Mucosa of rectum (tissue), 2 donors: ENCODE data around the gene DRAP1.
"Not testable (repeated sequence)": the region's sequence is repeated elsewhere in the genome, so short reads cannot be mapped to it uniquely, and the experiment has no call there.

ENCODE experiments used
- H3K27ac ChIP-seq, 2 donors: one replicate each; pipeline ENCODE4 v1.7.0; 2013; ENCODE audit warnings: inconsistent platforms in 2 of 2, low read depth in 2 of 2, low read length in 2 of 2
- H3K27me3 ChIP-seq, 2 donors: one replicate each; pipeline ENCODE4 v1.7.0; 2013; ENCODE audit warnings: low read length in 2 of 2; ENCODE audit not compliant: control insufficient read depth in 2 of 2, insufficient read depth in 2 of 2
- H3K36me3 ChIP-seq, 2 donors: one replicate each; pipeline ENCODE4 v1.7.0; 2013; ENCODE audit warnings: low read length in 2 of 2; ENCODE audit not compliant: control insufficient read depth in 2 of 2, insufficient read depth in 2 of 2
- H3K4me1 ChIP-seq, 2 donors: one replicate each; pipeline ENCODE4 v1.7.0; 2013; ENCODE audit warnings: low read length in 2 of 2, mild to moderate bottlenecking in 1 of 2; ENCODE audit not compliant: control insufficient read depth in 2 of 2, insufficient read depth in 2 of 2
- H3K4me3 ChIP-seq, 2 donors: one replicate each; pipeline ENCODE4 v1.7.0; 2013; ENCODE audit warnings: low read length in 2 of 2
- H3K9ac ChIP-seq, 2 donors: one replicate each; pipeline ENCODE4 v1.7.0; 2013; ENCODE audit warnings: low read length in 2 of 2, low read depth in 1 of 2, mild to moderate bottlenecking in 1 of 2
- H3K9me3 ChIP-seq, 2 donors: one replicate each; pipeline ENCODE4 v1.7.0; 2013; ENCODE audit warnings: low read length in 2 of 2; ENCODE audit not compliant: control insufficient read depth in 2 of 2
- donor health status: healthy.
- donor health status: Normal muscosa, but diverticular disease.

The DRAP1 gene

GRCh38 chr11:65886826-65887722 lies 32.2 kb upstream of the DRAP1 start:
- Histone ChIP-seq H3K36me3 (peaks cover 15 to 28% of the 10 kb centered on the region in 2 donors), H3K4me1 (peaks cover 44 to 48% of the 10 kb centered on the region in 2 donors), H3K9me3 (no peaks in the 10 kb centered on the region), H3K27me3 (no peaks in the 10 kb centered on the region), H3K27ac (no peak overlapping the region), H3K4me3 (peak overlapping the region; percentile 85 to 90), H3K9ac (peak overlapping the region; percentile 84 to 85)

- Histone ChIP-seq H3K27ac (peak overlapping the region; percentile 91 to 95), H3K4me1 (peaks cover 47 to 48% of the 10 kb centered on the region in 2 donors), H3K9ac (peak overlapping the region; percentile 84 to 85), H3K27me3 (no peaks in the 10 kb centered on the region), H3K4me3 (peak overlapping the region; percentile 85 to 90), H3K36me3 (peaks cover 9 to 25% of the 10 kb centered on the region in 2 donors), H3K9me3 (no peaks in the 10 kb centered on the region)
These were observed 31.5 kb upstream of the DRAP1 start for GRCh38 chr11:65887723-65888162.

- peak within 1 kb of the TSS; percentile 87 to 94 for H3K9ac ChIP-seq
- no peaks in the 10 kb centered on the region for H3K27me3 ChIP-seq
- peaks cover 9 to 21% of the 10 kb centered on the region in 2 donors for H3K36me3 ChIP-seq
- peak within 1 kb of the TSS; percentile 85 to 90 for H3K4me3 ChIP-seq
- H3K4me1 ChIP-seq, result peaks cover 47 to 48% of the 10 kb centered on the region in 2 donors
- H3K9me3 ChIP-seq, result no peaks in the 10 kb centered on the region
- H3K27ac ChIP-seq, result peak within 1 kb of the TSS; percentile 91 to 95
These were observed 30.9 kb upstream of the DRAP1 start, which contains the start of gene FIBP for GRCh38 chr11:65888163-65888814. FIBP (minus strand) TSS chr11:65888471; CDS start chr11:65888418, 53 bp downstream.

GRCh38 chr11:65890324-65891218 lies 28.7 kb upstream of the DRAP1 start, which contains the start of gene CCDC85B:
CCDC85B (plus strand) TSS chr11:65890673; CDS start chr11:65890784, 111 bp downstream.
- Histone ChIP-seq H3K27ac (peak within 1 kb of the TSS; percentile 91 to 95), H3K9me3 (no peaks in the 10 kb centered on the region), H3K4me1 (peaks cover 43 to 47% of the 10 kb centered on the region in 2 donors), H3K36me3 (peaks cover 4 to 8% of the 10 kb centered on the region in 2 donors), H3K9ac (peak within 1 kb of the TSS; percentile 74 to 81), H3K4me3 (peak within 1 kb of the TSS; percentile 73 to 90), H3K27me3 (no peaks in the 10 kb centered on the region)

GRCh38 chr11:65891219-65892136 lies 27.7 kb upstream of the DRAP1 start:
- peaks cover 43 to 47% of the 10 kb centered on the region in 2 donors for H3K4me1 ChIP-seq
- peak overlapping the region; percentile 91 to 95 for H3K27ac ChIP-seq
- no peaks in the 10 kb centered on the region for H3K27me3 ChIP-seq
- H3K9ac ChIP-seq, result peak overlapping the region; percentile 74 to 81
- H3K4me3 ChIP-seq, result peak overlapping the region; percentile 73 to 75
- H3K9me3 ChIP-seq, result no peaks in the 10 kb centered on the region
- H3K36me3 ChIP-seq, result peaks cover 2% of the 10 kb centered on the region in 2 donors

- H3K9me3 ChIP-seq, H3K27me3 ChIP-seq, H3K36me3 ChIP-seq: not testable (repeated sequence)
- Histone ChIP-seq H3K27ac (peak overlapping the region in 1 of 2 donors; percentile 95), H3K4me3 (peak overlapping the region; percentile 73 to 75), H3K4me1 (peaks cover 43 to 47% of the 10 kb centered on the region in 2 donors), H3K9ac (peak overlapping the region; percentile 6 to 81)
These were observed 27.1 kb upstream of the DRAP1 start for GRCh38 chr11:65892137-65892540.

- H3K9me3 ChIP-seq, result no peaks in the 10 kb centered on the region
- peak overlapping the region in 1 of 2 donors; percentile 24 for H3K27ac ChIP-seq
- no peaks in the 10 kb centered on the region for H3K36me3 ChIP-seq
- H3K27me3 ChIP-seq, result no peaks in the 10 kb centered on the region
- no peak overlapping the region for H3K9ac ChIP-seq
- peaks cover 38 to 41% of the 10 kb centered on the region in 2 donors for H3K4me1 ChIP-seq
- H3K4me3 ChIP-seq, result no peak overlapping the region
These were observed 26.4 kb upstream of the DRAP1 start for GRCh38 chr11:65892661-65893317.

GRCh38 chr11:65894034-65894591 lies 25.1 kb upstream of the DRAP1 start:
- Histone ChIP-seq H3K4me1 (peaks cover 29 to 30% of the 10 kb centered on the region in 2 donors), H3K9ac (peak overlapping the region; percentile 21 to 56), H3K4me3 (peak overlapping the region; percentile 22 to 60)

More at GRCh38 chr11:65894034-65894591, 25.1 kb upstream of the DRAP1 start:
- peaks cover 3 to 5% of the 10 kb centered on the region in 2 donors for H3K27me3 ChIP-seq
- no peaks in the 10 kb centered on the region for H3K36me3 ChIP-seq
- H3K9me3 ChIP-seq, result no peaks in the 10 kb centered on the region
- H3K27ac ChIP-seq, result peak overlapping the region; percentile 68 to 80
